NCI-H446 (cell line): ENCODE measurements around the gene CEBPB.
"Not testable (repeated sequence)": the region's sequence is repeated elsewhere in the genome, so short reads cannot be mapped to it uniquely, and the experiment has no call there.

ENCODE experiments used
- DNase-seq, 2 experiments: peaks; one replicate each; lab custom pipeline; 2025; lab: John Stamatoyannopoulos, UW

The CEBPB gene

DNA sequence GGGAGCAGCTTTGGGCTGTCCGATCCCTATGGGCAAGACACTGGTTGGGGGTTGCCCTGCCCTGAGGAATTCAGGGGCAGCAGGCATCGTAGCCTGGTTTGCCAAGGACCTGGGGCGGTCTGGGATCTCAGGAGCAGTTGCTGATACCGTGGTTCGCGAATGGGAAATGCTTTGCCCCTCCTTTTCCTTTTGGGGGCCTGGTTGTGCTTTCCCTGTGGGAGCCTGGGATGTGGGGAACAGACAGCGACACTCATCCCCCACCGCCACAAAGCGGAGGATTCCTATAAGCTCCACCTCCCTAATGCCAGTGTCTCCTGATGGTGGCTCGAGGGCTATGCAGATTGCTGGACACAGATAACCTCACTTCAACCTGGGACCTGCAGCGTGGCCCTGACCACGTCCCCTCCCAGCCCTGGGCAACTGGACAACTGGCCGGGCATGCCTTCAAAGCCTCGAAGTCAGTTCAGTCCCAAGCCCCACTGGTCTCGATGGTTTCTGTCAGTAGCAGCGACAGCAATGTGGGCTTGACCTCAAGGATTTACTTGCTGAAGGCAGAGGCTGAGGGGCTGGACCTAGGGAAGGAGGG, 3.3 kb downstream of the CEBPB start:
- no peak for DNase-seq

GRCh38 chr20:50194422-50194830, 3.8 kb downstream of the CEBPB start:
- DNase-seq, result no peak

DNA sequence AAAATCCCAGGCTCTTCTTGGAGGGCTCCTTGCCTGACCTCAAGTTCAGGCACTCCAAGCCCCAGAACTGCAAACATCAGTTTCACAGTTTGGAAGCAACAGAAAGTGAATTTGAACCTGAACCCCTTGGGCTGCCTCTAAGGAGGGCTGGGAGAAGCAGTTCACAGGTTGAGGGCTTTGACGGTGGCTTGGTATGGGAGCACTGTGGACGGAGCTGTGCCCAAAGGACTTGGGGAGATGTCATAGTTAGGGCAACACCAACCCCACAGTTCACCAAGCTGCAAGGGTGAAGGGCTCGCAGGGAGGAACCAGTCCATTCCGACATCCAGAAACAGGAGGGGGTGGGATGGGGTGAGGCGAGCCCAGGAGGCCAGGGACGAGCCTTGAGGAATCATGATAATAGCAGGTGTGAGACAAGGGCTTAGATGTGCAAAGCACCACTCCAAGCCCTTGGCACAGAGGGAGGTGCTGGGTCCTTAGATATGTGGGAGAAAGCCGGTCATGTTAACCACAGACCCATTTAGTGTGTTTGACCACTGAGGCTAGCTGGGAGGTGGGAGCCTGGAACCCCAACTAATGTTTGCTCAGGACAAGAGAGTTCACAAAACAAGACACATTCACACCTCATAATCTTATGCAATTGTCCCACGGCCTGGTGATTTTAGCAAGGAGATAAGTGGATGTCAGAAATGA, 4.3 kb downstream of the CEBPB start:
- no peak for DNase-seq

GRCh38 chr20:50195524-50196120, 5.0 kb downstream of the CEBPB start:
- no peak for DNase-seq

DNA sequence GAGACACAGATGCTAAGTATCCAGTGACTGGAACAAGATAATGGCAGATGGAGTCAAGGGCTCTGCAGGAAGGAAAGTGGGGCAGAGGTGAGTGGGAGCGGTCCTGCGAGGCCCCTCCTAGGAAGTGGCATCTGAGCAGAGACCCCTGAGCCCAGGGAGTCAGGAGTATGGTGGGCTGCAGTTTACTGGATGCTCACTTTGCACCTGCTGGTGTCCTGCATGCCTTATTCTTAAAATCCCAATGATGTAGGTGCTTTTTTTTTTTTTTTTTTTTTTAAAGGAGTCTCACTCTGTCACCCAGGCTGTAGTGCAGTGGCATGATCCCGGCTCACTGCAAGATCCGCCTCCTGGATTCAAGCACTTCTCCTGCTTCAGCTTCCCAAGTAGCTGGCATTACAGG, 5.6 kb downstream of the CEBPB start:
- no peak for DNase-seq

DNA sequence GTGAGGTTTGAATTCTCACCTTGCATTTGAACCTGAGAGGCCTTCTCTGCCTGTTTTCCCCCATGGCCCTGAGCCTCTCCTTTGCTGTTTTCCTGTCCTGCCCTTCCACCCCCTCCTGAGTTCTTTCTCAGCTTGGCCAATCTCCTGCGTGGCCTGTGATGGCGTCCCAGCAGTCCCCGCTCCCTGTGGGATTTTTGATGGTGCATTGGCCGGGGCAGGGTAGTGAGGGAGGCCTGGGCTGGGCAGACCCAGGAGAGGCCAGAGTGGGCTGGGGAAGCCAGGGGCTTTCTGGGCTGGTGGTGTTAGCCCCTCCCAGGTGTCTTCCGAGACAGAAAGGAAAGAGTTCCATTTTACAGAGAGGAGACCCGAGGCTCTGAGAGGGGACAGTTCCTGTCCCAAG, 6.3 kb downstream of the CEBPB start:
- DNase-seq, result no peak

DNA sequence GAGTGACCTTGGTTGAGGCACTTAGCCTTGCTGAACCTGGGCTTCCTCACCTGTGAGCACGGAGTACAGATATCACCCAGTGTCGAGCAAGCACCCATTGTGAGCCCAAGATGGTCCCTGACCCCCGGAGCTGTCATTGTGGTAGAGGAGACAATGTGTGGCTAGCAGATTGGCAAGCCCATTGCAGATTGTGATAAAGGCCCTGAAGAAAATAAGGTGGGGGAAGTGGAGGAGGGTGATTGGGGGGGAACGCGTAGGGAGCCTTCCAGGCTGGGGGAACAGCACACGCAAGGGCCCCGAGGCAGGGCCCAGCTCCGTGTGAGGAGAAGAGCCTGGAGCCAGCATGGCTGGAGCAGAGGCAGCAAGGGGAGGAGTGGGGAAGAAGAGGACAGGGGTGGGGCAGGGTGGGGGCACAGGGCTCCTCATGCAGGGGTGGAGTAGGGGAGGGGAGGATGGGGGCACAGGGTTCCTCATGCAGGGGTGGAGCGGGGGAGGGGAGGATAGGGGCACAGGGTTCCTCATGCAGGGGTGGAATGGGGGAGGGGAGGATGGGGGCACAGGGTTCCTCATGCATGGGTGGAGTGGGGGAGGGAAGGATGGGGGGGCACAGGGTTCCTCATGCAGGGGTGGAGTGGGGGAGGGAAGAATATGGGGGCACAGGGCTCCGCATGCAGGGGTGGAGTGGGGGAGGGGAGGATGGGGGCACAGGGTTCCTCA, 7.0 kb downstream of the CEBPB start:
- DNase-seq, result no peak

DNA sequence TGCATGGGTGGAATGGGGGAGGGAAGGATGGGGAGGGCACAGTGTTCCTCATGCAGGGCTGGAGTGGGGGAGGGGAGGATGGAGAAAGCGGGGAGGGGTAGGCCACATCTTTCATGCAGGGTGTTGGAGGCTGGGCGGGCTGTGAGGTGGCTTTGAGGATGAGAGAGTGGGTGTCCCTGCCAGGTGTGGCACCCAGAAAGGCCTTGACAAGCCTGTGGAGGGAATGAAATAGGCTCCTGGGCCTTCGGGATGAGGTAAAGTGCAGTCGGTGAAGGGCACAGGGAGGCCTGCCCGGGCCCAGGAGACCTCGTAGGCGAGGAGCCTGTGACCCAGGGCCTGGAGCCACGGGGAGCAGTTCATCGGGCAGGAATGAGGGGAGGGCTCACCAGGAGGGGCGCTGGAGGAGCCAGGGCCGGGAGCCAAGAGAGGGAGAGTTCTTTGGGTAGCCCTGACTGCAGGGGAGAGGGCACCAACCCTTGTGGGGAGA, 7.6 kb downstream of the CEBPB start:
- DNase-seq, result no peak

DNA sequence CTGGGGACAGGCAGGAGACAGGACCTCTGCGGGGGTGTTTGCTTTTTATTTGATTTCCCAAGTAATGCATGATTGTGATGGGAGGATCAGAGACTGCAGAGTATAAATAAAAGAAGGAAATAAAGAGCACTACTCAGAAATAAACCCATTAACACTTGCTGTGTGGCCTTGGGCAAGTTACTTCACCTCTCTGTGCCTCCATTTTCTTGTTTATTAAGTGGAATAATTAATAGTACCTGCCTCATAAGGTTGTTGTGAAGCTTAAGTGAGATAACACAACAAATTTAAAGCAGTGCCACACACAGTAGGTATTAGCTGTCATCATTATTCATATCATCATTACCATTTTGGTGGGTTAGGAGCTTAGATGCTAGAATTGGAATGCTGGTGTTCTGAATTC, 8.1 kb downstream of the CEBPB start:
- DNase-seq, result no peak

DNA sequence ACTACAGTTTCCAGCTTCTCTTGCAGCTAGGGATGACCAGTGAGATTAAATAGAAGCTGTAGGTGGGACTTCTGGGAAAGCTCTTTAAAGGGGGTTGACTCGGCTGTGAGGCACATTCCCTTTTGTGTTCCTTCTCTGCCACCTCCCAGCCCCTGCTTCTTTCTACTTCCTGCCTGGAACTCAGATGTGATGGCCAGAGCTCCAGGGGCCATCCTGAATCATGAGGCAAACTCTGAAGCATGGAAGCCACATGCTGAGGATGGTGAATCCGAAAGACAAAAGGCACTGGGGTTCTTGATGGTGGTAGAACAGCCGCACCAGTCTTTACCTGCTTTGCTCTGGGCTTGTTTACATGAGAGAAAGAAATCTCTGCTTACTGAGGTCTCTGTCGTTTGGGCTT, 9.1 kb downstream of the CEBPB start:
- no peak for DNase-seq

DNA sequence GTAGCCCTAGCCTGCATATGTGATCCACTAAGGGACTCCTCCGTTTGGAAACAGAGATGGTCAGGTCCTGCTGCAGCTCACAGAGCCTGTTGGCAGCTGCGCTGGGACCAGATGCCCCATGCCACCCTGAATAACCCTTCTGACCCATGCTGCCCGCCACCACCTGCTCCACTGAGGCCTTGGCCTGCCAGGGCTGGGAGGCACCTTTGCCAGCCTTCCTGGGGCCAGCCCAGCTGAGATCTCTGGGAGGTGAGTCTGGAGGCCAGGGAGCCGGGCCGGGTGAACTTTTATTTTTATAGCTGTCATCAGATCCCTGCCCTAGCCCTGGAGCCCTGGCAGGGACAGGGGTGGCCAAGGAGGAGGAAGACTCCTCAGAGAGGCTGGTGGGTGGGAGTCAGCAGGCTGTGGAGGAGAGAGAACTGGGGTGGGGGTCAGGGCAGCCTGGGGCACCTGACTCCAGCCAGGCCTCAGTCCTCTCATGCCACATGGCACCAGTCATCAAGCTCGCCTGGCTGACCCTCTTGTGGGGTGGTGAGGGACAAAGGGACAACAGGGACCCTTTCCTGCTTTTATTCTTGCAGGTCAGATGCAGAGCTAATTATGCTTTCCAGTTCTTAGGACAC, 10.0 kb downstream of the CEBPB start:
- DNase-seq, result no peak

DNA sequence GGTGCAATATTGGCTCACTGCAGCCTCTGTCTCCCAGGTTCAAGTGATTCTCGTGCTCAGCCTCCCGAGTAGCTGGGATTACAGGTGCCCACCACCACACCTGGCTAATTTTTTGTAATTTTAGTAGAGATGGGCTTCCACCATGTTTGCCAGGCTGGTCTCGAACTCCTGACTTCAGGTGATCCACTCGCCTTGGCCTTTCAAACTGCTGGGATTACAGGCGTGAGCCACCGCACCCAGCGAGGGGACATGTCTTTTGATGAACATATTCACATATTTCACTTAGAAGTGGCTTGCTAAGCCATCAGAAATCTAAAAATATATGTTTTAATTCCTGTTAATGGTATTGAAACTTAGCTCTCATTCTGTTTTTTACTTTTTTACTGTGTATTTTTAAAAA, 11.1 kb downstream of the CEBPB start:
- DNase-seq, result not testable (repeated sequence)

GRCh38 chr20:50202677-50203076, 12.0 kb downstream of the CEBPB start:
- no peak for DNase-seq

- DNase-seq, result no peak
These were observed 13.6 kb downstream of the CEBPB start for GRCh38 chr20:50203951-50204937.

DNA sequence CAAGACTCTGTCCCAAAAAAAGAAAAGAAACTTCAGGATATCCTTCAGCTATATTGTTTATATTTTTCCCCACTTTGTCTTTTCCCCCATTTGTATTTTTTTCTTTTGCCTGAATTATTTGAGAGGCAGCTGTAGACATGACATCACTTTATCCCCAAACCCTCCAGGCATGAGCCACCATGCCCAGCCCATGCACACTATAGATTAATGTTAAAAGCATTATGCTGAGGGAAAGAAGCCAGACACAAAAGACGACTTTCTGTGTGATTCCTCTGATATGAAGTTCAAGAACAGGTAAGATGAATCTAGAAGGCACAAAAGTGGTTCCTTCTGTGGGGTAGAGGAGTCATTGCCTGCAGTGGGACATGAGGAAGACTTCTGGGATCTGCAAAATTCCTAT, 16.4 kb downstream of the CEBPB start:
- DNase-seq, result no peak

DNA sequence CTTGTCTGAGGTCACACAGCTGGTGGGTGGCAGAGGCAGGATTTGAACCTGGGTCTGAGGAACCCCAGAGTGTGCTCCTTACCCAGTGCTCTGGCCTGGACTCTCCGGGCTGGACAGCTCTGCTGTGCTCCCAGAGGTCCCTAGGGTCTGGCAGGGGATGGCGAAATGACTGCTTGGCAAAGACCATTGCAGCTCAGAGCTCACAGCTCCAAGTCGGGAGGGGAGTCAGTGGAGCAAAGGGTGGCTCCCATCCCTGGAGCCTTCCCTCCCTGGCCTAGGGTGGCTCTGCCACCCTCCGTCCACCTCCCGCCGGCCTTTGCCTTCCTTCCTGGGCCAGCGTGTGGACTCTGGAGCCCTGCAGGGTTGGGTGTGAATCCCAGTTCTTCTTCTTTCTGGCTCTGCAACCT, 17.5 kb downstream of the CEBPB start:
- no peak for DNase-seq

- not testable (repeated sequence) for DNase-seq
These were observed 18.2 kb downstream of the CEBPB start for GRCh38 chr20:50208815-50209214.

- DNase-seq, result no peak
These were observed 19.5 kb downstream of the CEBPB start for GRCh38 chr20:50210066-50210619.

DNA sequence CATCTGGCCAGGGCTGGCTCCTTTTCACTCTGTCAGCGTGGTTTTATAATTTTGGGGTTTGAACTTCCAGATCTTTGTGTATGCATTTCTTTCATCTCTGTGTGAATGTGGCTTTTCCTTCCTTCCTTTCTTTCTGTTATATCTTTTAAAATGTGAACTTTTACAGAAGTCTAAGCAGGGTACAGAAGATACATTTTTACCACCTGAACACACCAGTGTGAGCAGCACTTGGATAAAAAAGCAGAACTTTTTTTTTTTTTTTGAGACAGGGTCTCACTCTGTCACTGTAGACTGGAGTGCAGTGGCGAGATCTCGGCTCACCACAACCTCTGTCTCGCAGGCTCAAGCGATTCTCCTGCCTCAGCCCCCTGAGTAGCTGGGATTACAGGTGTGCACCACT, 20.5 kb downstream of the CEBPB start:
- DNase-seq, result no peak

DNA sequence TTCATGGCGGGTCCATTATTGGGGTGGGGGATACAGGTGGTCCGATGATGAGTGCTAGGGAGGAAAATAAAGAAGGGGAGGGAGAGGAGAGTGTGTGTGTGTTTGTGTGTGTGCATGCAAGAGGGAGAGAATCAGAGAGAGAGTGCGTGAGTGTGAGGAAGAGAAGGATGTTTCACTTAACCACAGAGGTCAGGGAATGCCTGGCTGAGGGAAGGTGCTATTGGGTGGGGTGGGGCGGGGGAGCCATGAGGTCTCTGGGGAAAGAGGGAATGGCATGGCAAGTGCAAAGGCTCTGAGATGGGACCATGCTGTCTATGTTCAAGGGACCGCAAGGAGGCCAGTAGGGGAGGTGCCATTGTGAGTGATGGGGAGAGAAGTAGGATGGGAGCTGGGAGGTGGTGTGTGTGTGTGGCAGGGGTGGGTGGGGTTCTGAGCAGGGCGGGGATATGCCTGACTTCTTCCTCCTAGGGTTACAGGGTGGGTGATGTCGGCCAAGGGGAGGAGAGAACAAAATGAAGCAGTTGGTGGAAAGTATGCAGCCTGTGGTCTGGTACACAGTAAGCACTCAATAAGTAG, 23.0 kb downstream of the CEBPB start:
- no peak for DNase-seq
